NCI-H2029 treated with DMSO at 0.1 percent for 48 hours (cell line): ENCODE measurements around the gene KRT25.

Experiments used
- DNase-seq: peaks from one replicate; lab custom pipeline; 2025; lab: John Stamatoyannopoulos, UW

KRT25 gene

GRCh38 chr17:40755231-40755630 is at the start of gene KRT25:
KRT25 (minus strand) TSS chr17:40755331; CDS start chr17:40755271, 60 bp downstream.
- no peak for DNase-seq

DNA sequence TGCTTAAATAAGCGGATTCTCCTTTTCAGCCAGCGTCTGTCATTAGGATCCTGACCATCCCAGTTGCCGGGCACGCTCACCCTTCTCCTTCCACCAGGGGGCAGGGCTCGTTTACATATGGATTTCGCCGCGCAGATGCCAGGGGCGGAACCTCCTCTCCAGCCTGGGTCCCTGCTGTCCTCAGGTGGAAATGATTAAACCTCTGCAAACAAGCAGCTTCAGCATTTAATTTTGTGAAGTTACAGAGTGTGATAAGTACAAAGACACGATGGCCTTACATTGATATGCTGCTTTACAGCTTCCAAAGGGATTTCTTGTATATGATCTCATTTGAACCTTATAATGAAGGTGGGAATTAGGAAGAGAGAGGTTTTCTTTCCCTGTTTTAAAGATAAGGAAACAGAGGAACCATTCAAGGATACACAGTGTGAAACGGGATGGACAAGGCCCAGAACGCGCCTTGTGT is 48.5 kb upstream of the KRT25 start:
- peak; percentile 56 for DNase-seq

DNA sequence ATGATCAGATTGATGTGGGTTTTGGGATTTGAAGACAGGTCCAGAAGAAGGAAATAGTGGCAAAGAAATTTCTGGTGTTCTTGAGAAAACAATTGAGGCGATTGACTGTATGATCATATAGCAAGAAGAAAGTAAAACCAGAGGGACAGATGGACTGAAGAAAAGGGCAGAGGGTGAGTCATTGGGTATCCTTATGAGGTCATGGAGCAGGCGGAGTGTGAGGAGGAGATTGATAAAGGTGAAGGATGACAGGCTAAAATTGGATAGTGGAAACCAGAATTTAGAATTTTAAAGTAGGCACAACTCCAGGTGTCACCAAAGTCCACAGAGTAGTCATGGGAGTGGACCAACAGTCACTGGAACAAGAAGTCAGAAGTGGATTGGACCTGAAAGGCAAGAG is 46.0 kb upstream of the KRT25 start:
- no peak for DNase-seq

DNA sequence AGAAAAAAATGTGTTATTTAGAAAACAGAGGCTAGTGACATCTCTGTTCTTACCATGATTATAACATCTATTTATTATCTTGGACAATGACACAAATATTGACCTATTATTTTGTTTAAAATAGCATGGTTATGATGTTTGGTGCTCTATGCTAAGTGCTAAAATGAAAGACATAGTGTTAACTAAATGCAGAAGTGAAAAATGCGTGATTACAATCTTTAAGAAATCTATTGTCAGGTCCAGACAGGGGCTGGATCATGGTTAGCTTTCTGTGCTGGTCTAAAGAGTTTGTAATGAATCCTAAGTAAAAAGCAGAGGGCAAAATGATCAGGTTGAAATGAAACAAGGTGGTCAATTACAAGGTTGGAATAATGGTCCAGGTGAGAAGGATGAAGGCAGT is 45.2 kb upstream of the KRT25 start:
- DNase-seq, result no peak

DNA sequence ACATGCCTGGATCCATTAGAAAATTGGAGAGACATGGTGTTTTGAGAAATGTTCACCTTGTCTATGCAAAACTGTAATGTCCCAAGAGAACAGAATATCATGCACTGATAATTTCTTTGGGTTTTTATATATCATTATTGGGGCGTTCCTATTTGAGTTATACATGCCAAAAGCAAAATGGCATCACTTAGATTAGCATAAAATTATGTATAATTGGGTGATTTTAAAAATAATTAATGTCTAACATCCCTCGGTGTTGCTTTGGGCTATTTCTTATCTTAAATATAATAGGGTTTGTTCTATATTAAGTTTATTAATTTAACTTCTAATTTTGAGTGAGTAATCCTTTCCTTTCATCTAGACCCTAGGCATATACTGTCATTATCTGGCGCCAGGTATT is 44.7 kb upstream of the KRT25 start, which contains the start of gene KRT28:
Gene KRT28, minus strand, starts transcription at position 101 of the 400 bp plus-strand sequence. Its CDS starts 66 bp downstream, at position 35.
- no peak for DNase-seq

- DNase-seq, result no peak
Measured at GRCh38 chr17:40796846-40797245, 41.7 kb upstream of the KRT25 start.

- no peak for DNase-seq
Measured at GRCh38 chr17:40795019-40795667, 40.0 kb upstream of the KRT25 start.

DNA sequence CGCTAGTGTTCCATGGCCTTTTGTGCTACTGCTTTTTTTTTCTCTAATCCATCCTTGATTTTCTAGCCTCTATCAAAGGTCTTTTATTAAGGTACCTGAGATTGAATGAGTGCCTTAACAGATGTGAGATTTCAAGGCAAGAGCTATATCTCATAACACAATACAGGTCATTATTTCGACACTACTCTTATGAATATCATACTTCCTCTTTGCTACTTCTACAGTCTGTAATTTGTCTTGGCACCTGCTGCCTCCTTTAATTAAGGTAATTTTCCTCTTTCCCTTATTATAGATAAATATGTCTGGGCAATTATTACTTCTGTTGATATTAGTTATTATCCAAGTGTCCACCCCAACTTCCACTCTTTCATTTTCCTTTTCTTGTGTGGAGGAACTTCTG is 39.3 kb upstream of the KRT25 start:
- DNase-seq, result no peak

- DNase-seq, result no peak
Measured at GRCh38 chr17:40793832-40794231, 38.7 kb upstream of the KRT25 start.

GRCh38 chr17:40791787-40792436 is 36.8 kb upstream of the KRT25 start:
- DNase-seq, result no peak

GRCh38 chr17:40791111-40791510 is 36.0 kb upstream of the KRT25 start:
- no peak for DNase-seq

DNA sequence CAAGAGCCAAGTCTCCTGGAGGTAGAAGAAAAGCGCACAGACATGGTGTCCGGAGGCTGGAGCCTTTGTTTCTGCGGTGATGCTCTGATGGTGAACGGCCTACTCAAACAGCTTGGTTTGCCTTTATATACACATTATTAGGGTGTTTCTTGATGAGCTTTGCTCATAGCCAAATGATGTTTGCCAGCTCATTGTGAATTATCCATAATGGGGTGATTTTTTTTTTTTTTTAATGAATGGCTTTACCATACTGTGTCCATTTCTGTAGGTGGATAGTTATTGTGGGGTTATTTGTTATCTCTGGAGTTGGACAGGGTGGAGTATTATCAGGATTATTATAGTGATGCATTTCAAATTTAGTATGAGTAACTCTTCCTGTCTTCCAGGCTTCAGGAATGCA is 27.3 kb upstream of the KRT25 start, which contains the start of gene KRT27:
Gene KRT27, minus strand, starts transcription at position 101 of the 400 bp plus-strand sequence. Its CDS starts 57 bp downstream, at position 44.
- DNase-seq, result no peak

GRCh38 chr17:40779181-40779909 is 24.2 kb upstream of the KRT25 start:
- DNase-seq, result no peak

DNA sequence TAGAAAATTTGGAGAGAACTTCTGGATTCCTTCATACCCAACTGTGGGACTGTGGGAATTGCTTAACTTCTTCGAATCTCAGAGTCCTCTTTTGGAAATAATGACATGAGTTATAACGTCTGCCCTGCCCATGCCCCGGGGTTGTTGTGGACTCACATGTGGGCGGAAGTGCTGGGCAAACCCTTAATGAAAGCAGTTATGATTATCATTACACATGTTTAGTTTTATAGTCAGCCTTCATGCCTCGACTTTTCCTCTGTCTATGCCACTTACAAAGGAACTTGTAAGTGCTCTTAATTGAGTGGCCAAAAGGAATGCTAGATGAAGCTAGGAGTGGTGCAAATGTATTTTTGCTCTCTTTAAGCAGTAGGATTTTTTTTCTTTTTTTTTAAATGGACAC is 23.3 kb upstream of the KRT25 start:
- no peak for DNase-seq

GRCh38 chr17:40777971-40778370 is 22.8 kb upstream of the KRT25 start:
- DNase-seq, result no peak

DNA sequence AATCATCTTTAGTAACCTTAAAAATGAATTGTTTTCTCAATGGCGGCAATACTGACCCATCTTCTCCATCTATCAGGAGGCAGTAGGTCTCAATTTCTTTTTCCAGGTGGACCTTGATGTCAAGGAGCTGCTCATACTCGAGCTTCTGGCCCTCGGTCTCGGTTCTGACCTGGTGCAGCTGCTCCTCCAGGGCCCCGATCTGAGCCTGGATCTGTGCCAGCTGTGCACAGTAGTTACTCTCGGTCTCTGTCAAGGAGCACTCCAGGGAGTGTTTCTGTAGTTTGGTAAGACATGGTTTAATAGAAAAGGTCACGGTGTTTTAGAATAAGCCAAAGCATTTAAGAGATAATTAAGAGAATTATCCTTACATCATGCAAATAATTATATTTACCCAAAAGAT is 22.3 kb upstream of the KRT25 start:
- no peak for DNase-seq

DNA sequence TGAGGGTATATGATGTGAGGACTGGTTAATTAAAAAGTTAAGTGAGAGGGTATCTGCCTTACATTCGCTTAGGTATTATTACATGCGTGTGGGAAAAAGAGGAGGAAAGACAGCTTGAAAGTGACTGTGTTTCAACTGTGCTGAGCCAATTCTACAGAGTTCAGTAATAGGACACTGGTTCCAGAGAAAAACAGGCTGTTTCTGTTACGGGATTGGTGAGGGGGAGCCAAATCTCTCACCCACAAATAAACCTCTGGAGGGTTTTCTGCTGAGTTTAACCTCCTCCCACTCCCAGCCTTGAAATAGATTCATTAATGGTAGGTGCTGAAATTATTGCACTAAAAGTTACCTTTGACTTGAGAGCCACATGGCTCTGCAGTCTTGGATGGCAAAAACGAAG is 20.8 kb upstream of the KRT25 start:
- DNase-seq, result no peak

GRCh38 chr17:40772101-40772500 is 17.0 kb upstream of the KRT25 start, which contains the start of gene KRT26:
KRT26 (minus strand) TSS chr17:40772201; CDS start chr17:40772113, 88 bp downstream.
- DNase-seq, result no peak

- no peak for DNase-seq
Measured at GRCh38 chr17:40765657-40766056, 10.5 kb upstream of the KRT25 start.

DNA sequence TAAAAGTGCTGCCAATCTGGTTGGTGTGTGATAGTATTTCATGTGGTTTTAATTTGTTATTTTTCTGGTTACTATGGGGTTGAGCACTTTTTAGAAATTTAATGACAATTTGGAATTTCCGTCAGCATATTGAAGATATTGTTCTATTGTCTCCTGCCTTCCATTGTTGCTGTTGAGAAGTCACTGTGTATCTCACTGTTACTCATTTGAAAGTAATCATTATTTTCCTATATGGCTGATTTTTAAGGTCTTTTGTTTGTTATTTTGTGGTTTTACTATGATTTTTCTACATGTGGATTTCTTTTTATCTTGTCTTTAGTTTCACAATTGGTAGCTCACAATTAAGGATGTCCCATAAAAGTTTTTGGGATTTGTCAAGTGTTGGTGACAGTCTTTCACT is 8.6 kb upstream of the KRT25 start:
- DNase-seq, result no peak

DNA sequence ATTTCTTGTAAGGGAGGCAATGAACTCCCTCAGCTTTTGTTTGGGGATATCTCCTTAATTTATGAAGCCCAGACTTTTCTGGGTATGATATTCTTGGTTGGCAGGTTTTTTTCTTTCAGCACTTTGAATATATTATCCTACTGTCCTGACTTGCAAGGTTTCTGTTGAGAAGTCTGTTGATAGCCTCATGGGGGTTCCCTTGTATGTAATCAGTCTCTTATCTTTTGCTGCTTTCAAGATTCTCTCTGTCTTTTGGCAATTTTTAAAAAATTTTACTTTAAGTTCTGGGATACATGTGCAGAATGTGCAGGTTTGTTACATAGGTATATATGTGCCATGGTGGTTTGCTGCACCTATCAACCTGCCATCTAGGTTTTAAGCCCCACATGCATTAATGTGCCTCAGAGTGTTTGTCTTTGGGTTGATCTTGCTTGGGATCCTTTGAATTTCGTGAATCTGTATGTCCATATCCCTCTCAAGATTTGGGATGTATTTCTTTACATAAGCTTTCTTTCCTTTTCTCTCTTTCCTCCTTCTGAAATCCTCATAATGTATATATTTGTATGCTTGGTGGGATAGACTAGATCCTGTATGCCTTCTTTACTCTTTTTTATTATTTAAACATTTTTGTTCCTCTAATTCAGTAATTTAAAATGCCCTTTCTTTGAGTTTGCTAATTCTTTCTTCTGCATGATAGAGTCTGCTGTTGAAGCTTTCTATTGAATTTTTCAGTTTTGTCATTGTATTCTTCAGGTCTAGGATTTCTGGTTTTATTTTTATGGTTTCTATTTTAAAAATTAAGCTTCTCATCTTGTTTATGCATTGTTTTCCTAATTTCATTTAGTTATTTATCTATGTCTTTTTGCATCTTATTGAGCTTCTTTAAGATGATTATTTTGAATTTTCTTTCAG is 5.2 kb upstream of the KRT25 start:
- no peak for DNase-seq

- no peak for DNase-seq
Measured at GRCh38 chr17:40753804-40754203, 1.3 kb downstream of the KRT25 start.
